ENCODE data around the gene APCDD1. TPM values are rescaled to one million over a fixed set of nuclear protein-coding genes. Genes with fewer than 3 reads are reported as not detected.

APCDD1 gene
- polyA plus RNA-seq, 1 of the 3 experiments (the other 2 are of a cell fraction) = 0.02 TPM

DNA sequence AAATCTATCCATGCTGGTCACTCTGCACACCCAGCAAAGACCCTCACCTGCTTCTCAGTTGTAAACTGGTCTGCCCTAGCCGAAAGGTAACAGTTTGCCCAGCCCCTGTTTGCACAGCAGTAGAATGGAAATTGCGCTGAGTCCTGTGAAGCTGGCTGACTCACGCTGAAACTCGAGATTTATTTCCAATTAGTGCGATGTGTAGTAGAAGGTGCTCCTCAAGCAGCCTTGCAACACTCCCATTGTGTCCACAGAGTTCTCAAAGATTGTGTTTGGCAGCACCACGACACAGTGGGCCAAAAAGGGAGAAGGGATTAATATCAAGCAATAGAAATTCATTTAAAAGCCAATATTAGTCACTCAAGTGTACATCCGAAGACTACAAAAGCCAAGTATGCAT lies 21.7 kb upstream of the APCDD1 start:
- ChIA-PET CTCF (interaction anchor here (2.3 kb wide), 1 partner anchor 86 kb away, joined by 8 read pairs; no protein-coding TSS in a partner anchor), POLR2A (no interaction called here)
- no peaks in the 10 kb centered on the region for H4K20me1 ChIP-seq (ENCODE audit: insufficient read depth)
- H3K9ac ChIP-seq = no peak overlapping the region
- H3K9me3 ChIP-seq = no peaks in the 10 kb centered on the region
- no peak overlapping the region for H2AFZ ChIP-seq (ENCODE audit: low read depth)
- H3K4me1 ChIP-seq (ENCODE audit: control insufficient read depth in 1 of 2, insufficient read depth in 2 of 2, low read depth in 1 of 2, low read length in 1 of 2) = peaks cover 0 to 8% of the 10 kb centered on the region in 2 experiments; a peak in 1 of 4 replicates
- H3K9me2 ChIP-seq = no peaks in the 10 kb centered on the region
- H3K27me3 ChIP-seq (ENCODE audit: insufficient read depth) = no peaks in the 10 kb centered on the region
- no peak for DNase-seq
- TF ChIP-seq NRF1 (IDR thresholded peaks at IDR 0.05; ENCODE audit: low read depth, low read length) = no peak
- no peak for TF ChIP-seq JUND (IDR thresholded peaks at IDR 0.05)
- TF ChIP-seq, protein P1, sequence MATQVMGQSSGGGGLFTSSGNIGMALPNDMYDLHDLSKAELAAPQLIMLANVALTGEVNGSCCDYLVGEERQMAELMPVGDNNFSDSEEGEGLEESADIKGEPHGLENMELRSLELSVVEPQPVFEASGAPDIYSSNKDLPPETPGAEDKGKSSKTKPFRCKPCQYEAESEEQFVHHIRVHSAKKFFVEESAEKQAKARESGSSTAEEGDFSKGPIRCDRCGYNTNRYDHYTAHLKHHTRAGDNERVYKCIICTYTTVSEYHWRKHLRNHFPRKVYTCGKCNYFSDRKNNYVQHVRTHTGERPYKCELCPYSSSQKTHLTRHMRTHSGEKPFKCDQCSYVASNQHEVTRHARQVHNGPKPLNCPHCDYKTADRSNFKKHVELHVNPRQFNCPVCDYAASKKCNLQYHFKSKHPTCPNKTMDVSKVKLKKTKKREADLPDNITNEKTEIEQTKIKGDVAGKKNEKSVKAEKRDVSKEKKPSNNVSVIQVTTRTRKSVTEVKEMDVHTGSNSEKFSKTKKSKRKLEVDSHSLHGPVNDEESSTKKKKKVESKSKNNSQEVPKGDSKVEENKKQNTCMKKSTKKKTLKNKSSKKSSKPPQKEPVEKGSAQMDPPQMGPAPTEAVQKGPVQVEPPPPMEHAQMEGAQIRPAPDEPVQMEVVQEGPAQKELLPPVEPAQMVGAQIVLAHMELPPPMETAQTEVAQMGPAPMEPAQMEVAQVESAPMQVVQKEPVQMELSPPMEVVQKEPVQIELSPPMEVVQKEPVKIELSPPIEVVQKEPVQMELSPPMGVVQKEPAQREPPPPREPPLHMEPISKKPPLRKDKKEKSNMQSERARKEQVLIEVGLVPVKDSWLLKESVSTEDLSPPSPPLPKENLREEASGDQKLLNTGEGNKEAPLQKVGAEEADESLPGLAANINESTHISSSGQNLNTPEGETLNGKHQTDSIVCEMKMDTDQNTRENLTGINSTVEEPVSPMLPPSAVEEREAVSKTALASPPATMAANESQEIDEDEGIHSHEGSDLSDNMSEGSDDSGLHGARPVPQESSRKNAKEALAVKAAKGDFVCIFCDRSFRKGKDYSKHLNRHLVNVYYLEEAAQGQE (IDR thresholded peaks at IDR 0.05; ENCODE audit: low read depth, low read length) = no peak
- TF ChIP-seq POLR2AphosphoS5 (IDR thresholded peaks at IDR 0.05; ENCODE audit: low read depth, low read length) = no peak
- TF ChIP-seq, protein P2, sequence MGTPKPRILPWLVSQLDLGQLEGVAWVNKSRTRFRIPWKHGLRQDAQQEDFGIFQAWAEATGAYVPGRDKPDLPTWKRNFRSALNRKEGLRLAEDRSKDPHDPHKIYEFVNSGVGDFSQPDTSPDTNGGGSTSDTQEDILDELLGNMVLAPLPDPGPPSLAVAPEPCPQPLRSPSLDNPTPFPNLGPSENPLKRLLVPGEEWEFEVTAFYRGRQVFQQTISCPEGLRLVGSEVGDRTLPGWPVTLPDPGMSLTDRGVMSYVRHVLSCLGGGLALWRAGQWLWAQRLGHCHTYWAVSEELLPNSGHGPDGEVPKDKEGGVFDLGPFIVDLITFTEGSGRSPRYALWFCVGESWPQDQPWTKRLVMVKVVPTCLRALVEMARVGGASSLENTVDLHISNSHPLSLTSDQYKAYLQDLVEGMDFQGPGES (IDR thresholded peaks at IDR 0.05; ENCODE audit: low read depth, low read length) = no peak
- TF ChIP-seq ELF1 (IDR thresholded peaks at IDR 0.05) = no peak
- TF ChIP-seq EZH2phosphoT487 (IDR thresholded peaks at IDR 0.05; ENCODE audit: borderline replicate concordance, low read depth) = no peak
- TF ChIP-seq, protein P3, sequence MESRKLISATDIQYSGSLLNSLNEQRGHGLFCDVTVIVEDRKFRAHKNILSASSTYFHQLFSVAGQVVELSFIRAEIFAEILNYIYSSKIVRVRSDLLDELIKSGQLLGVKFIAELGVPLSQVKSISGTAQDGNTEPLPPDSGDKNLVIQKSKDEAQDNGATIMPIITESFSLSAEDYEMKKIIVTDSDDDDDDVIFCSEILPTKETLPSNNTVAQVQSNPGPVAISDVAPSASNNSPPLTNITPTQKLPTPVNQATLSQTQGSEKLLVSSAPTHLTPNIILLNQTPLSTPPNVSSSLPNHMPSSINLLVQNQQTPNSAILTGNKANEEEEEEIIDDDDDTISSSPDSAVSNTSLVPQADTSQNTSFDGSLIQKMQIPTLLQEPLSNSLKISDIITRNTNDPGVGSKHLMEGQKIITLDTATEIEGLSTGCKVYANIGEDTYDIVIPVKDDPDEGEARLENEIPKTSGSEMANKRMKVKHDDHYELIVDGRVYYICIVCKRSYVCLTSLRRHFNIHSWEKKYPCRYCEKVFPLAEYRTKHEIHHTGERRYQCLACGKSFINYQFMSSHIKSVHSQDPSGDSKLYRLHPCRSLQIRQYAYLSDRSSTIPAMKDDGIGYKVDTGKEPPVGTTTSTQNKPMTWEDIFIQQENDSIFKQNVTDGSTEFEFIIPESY (IDR thresholded peaks at IDR 0.05; ENCODE audit: borderline replicate concordance, low read depth) = no peak
- WGBS (ENCODE audit: low lambda C conversion rate) = 40% methylated on average over 7 of the region's 7 CpGs
- H3F3A ChIP-seq (replicated peaks; ENCODE audit: insufficient read depth) = no peaks in the 10 kb centered on the region
- H3K79me2 ChIP-seq (ENCODE audit: insufficient read depth) = no peaks in the 10 kb centered on the region
- H3K4me2 ChIP-seq = no peak overlapping the region
- no peak overlapping the region for H3K4me3 ChIP-seq (ENCODE audit: low read depth in 2 of 2, low read length in 1 of 2)
- H3K36me3 ChIP-seq (replicated peaks in 1 of 2; ENCODE audit: control insufficient read depth in 1 of 2, insufficient read depth in 2 of 2, low read length in 1 of 2) = no peaks in the 10 kb centered on the region
- no peak overlapping the region for H3K27ac ChIP-seq (ENCODE audit: low read depth in 2 of 2, low read length in 1 of 2)

DNA sequence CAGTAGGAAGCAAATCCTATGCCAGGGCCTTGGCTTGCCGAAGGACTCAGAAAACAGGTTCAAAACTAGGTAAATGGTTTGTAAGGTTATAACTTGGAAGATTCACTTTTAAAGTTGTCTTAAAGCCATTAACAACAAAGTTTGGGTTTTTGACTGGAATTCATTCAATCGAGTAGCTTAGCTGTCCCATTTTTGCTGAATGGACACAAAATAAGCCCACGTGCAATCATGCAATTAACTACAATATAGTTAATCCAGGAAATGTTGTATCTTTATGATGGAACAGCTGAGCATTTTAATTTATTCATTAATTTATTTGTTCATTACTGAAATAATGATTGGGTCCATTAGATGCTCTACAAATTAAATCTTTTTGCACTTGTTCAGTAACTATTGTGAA lies 18.3 kb upstream of the APCDD1 start:
- Histone ChIP-seq H3K79me2 (ENCODE audit: insufficient read depth) (no peaks in the 10 kb centered on the region), H3F3A (replicated peaks; ENCODE audit: insufficient read depth) (no peaks in the 10 kb centered on the region), H3K9me2 (no peaks in the 10 kb centered on the region), H3K4me3 (ENCODE audit: low read depth in 2 of 2, low read length in 1 of 2) (no peak overlapping the region), H3K27me3 (ENCODE audit: insufficient read depth) (no peaks in the 10 kb centered on the region), H3K27ac (ENCODE audit: low read depth in 2 of 2, low read length in 1 of 2) (no peak overlapping the region), H3K4me2 (no peak overlapping the region), H4K20me1 (ENCODE audit: insufficient read depth) (no peaks in the 10 kb centered on the region), H3K9me3 (no peaks in the 10 kb centered on the region), H3K4me1 (ENCODE audit: control insufficient read depth in 1 of 2, insufficient read depth in 2 of 2, low read depth in 1 of 2, low read length in 1 of 2) (peaks cover 0 to 2% of the 10 kb centered on the region in 2 experiments; a peak in 2 of 4 replicates), H3K9ac (no peak overlapping the region), H2AFZ (ENCODE audit: low read depth) (no peak overlapping the region), H3K36me3 (replicated peaks in 1 of 2; ENCODE audit: control insufficient read depth in 1 of 2, insufficient read depth in 2 of 2, low read length in 1 of 2) (no peaks in the 10 kb centered on the region)
- no peak for DNase-seq
- ChIA-PET CTCF (no interaction called here), POLR2A (no interaction called here)
- 55% methylated on average over 3 of the region's 3 CpGs for WGBS (ENCODE audit: low lambda C conversion rate)
- TF ChIP-seq, protein P4, sequence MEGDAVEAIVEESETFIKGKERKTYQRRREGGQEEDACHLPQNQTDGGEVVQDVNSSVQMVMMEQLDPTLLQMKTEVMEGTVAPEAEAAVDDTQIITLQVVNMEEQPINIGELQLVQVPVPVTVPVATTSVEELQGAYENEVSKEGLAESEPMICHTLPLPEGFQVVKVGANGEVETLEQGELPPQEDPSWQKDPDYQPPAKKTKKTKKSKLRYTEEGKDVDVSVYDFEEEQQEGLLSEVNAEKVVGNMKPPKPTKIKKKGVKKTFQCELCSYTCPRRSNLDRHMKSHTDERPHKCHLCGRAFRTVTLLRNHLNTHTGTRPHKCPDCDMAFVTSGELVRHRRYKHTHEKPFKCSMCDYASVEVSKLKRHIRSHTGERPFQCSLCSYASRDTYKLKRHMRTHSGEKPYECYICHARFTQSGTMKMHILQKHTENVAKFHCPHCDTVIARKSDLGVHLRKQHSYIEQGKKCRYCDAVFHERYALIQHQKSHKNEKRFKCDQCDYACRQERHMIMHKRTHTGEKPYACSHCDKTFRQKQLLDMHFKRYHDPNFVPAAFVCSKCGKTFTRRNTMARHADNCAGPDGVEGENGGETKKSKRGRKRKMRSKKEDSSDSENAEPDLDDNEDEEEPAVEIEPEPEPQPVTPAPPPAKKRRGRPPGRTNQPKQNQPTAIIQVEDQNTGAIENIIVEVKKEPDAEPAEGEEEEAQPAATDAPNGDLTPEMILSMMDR (IDR thresholded peaks at IDR 0.05) = no peak
- TF ChIP-seq RAD21 (IDR thresholded peaks at IDR 0.05; ENCODE audit: low read length) (no peak), NFIC (IDR thresholded peaks at IDR 0.05; ENCODE audit: borderline replicate concordance) (no peak), TCF12 (IDR thresholded peaks at IDR 0.05) (no peak), RXRA (IDR thresholded peaks at IDR 0.05; ENCODE audit: borderline replicate concordance, low read depth) (no peak), FOSL2 (IDR thresholded peaks at IDR 0.05; ENCODE audit: borderline replicate concordance, low read depth) (no peak), GATA2 (CRISPR knock-in tag; IDR thresholded peaks at IDR 0.05) (no peak), YY1 (IDR thresholded peaks at IDR 0.05; ENCODE audit: low read depth) (no peak)
- TF ChIP-seq, protein P1 (IDR thresholded peaks at IDR 0.05; ENCODE audit: low read depth, low read length) = no peak
